ENCODE results near the gene BACE1. TPM values are rescaled to one million over a fixed set of nuclear protein-coding genes. Genes with fewer than 3 reads are reported as not detected.

The BACE1 gene
- total RNA-seq, 1 experiment from 2014 or later, result 10.2 TPM

DNA sequence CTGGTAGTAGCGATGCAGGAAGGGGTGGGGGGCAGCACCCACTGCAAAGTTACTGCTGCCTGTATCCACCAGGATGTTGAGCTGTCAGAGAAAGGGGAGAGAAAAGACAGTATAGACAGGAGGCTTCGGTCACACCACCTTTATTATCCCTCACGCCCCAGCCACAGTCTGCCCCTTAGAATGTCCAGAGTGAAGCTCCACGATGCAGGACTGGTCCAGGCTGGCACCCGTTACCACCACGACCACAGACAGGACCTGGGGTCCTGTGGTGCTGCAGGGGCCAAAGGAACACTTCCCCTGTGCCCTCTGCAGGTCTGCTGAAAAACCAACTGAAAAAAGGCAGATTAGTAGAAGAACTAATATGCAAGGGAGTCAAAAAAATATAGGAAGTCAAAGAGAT lies 19.2 kb downstream of the BACE1 start:
- Mint-ChIP-seq H3K4me1 (peaks cover 21% of the 10 kb centered on the region in 2 experiments), H3K36me3 (ENCODE audit: insufficient read depth in 1 of 3, low read depth in 3 of 3) (peaks cover 0 to 15% (median 11%) of the 10 kb centered on the region in 3 experiments; a peak in 4 of 7 replicates), H3K27ac (peak overlapping the region in 1 of 3 experiments; percentile 26; a peak in 2 of 7 replicates), H3K4me3 (no peak overlapping the region), H3K27me3 (ENCODE audit: low read depth) (no peaks in the 10 kb centered on the region; the same call in 1 of the 2 replicates), H3K9me3 (no peaks in the 10 kb centered on the region)
- TF ChIP-seq, protein P1, sequence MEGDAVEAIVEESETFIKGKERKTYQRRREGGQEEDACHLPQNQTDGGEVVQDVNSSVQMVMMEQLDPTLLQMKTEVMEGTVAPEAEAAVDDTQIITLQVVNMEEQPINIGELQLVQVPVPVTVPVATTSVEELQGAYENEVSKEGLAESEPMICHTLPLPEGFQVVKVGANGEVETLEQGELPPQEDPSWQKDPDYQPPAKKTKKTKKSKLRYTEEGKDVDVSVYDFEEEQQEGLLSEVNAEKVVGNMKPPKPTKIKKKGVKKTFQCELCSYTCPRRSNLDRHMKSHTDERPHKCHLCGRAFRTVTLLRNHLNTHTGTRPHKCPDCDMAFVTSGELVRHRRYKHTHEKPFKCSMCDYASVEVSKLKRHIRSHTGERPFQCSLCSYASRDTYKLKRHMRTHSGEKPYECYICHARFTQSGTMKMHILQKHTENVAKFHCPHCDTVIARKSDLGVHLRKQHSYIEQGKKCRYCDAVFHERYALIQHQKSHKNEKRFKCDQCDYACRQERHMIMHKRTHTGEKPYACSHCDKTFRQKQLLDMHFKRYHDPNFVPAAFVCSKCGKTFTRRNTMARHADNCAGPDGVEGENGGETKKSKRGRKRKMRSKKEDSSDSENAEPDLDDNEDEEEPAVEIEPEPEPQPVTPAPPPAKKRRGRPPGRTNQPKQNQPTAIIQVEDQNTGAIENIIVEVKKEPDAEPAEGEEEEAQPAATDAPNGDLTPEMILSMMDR (conservative IDR thresholded peaks at IDR 0.05), result no peak
- Histone ChIP-seq H3T11ph (ENCODE audit: low read length) (no peak overlapping the region), H4K5ac (ENCODE audit: insufficient read length, low read depth, low read length) (no peak overlapping the region), H4K91ac (ENCODE audit: insufficient read length, low read depth, low read length) (no peak overlapping the region), H3K4me2 (ENCODE audit: insufficient read depth, insufficient read length, low read length) (no peak overlapping the region), H3K14ac (ENCODE audit: insufficient read depth, low read length) (no peak overlapping the region), H3K9me3 (ENCODE audit: control insufficient read depth, low read depth, low read length) (no peaks in the 10 kb centered on the region), H3K4ac (ENCODE audit: low read depth, low read length) (no peak overlapping the region), H3K79me2 (ENCODE audit: insufficient read depth, low read length) (no peaks in the 10 kb centered on the region), H3K18ac (ENCODE audit: insufficient read length, low read depth, low read length) (no peak overlapping the region), H4K20me1 (ENCODE audit: control insufficient read depth, insufficient read depth, insufficient read length) (no peaks in the 10 kb centered on the region), H2AFZ (ENCODE audit: low read length) (no peak overlapping the region), H2BK12ac (ENCODE audit: insufficient read length, low read depth, low read length) (no peak overlapping the region), H3K23me2 (ENCODE audit: insufficient read length, low read depth, low read length, poor library complexity, severe bottlenecking) (no peaks in the 10 kb centered on the region), H3K79me1 (ENCODE audit: insufficient read depth, low read depth, low read length, poor library complexity, severe bottlenecking) (no peaks in the 10 kb centered on the region), H2BK5ac (ENCODE audit: insufficient read length, low read length) (no peak overlapping the region), H2AK5ac (ENCODE audit: insufficient read length, low read length) (no peak overlapping the region), H3K23ac (ENCODE audit: insufficient read length, low read depth, low read length) (no peak overlapping the region), H3K9ac (ENCODE audit: extremely low read depth, insufficient read length, low read length) (no peak overlapping the region), H2BK20ac (ENCODE audit: low read depth, low read length, poor library complexity, severe bottlenecking) (no peak overlapping the region), H3K27ac (ENCODE audit: insufficient read length, low read depth, low read length) (no peak overlapping the region), H3K27me3 (ENCODE audit: insufficient read depth, low read length) (no peaks in the 10 kb centered on the region), H3K4me1 (ENCODE audit: insufficient read depth, low read length) (peaks cover 4% of the 10 kb centered on the region; the same call in 1 of the 2 replicates), H2BK15ac (ENCODE audit: low read depth, low read length) (no peak overlapping the region), H4K8ac (replicated peaks; ENCODE audit: insufficient read length, low read depth, low read length) (no peak overlapping the region), H2BK120ac (ENCODE audit: low read depth, low read length, poor library complexity, severe bottlenecking) (no peak overlapping the region), H3K56ac (ENCODE audit: insufficient read length, low read depth, low read length) (no peak overlapping the region)
- DNase-seq, result no peak
- WGBS (ENCODE audit: extremely low coverage, insufficient read length, low lambda C conversion rate), result no CpG with 5 or more reads among the region's 6 CpGs
